HG03378 (cell line): ENCODE data around the gene FRMD1.
"Not testable (repeated sequence)": the region's sequence is repeated elsewhere in the genome, so short reads cannot be mapped to it uniquely, and the experiment has no call there.

Experiments used
- ATAC-seq: cut with Tn5 transposase; IDR thresholded peaks from one replicate; pipeline ENCODE4 v1.9.1; 2021; ENCODE audit warnings: mild to moderate bottlenecking, moderate library complexity; ENCODE audit not compliant: unreplicated experiment

The FRMD1 gene

GRCh38 chr6:168081858-168082546, 3.0 kb upstream of the FRMD1 start:
- ATAC-seq, result no peak

GRCh38 chr6:168080393-168081077, 1.5 kb upstream of the FRMD1 start:
- ATAC-seq, result no peak

GRCh38 chr6:168078175-168078942, 653 bp downstream of the FRMD1 start:
- no peak for ATAC-seq

GRCh38 chr6:168077401-168077800, 1.6 kb downstream of the FRMD1 start:
- ATAC-seq, result not testable (repeated sequence)

- ATAC-seq, result no peak
Measured at GRCh38 chr6:168075787-168076202, 3.2 kb downstream of the FRMD1 start.

- ATAC-seq, result no peak
Measured at GRCh38 chr6:168075216-168075615, 3.8 kb downstream of the FRMD1 start.

- ATAC-seq, result no peak
Measured at GRCh38 chr6:168073937-168074730, 4.9 kb downstream of the FRMD1 start.

- ATAC-seq, result no peak
Measured at GRCh38 chr6:168072730-168073129, 6.3 kb downstream of the FRMD1 start.

GRCh38 chr6:168072261-168072660, 6.8 kb downstream of the FRMD1 start:
- ATAC-seq, result no peak

- no peak for ATAC-seq
Measured at GRCh38 chr6:168071620-168072019, 7.4 kb downstream of the FRMD1 start.

- no peak for ATAC-seq
Measured at GRCh38 chr6:168070804-168071203, 8.2 kb downstream of the FRMD1 start.

GRCh38 chr6:168067081-168067759, 11.8 kb downstream of the FRMD1 start:
- ATAC-seq, result no peak

- no peak for ATAC-seq
Measured at GRCh38 chr6:168064226-168064807, 14.7 kb downstream of the FRMD1 start.

- no peak for ATAC-seq
Measured at GRCh38 chr6:168063431-168063830, 15.6 kb downstream of the FRMD1 start.

GRCh38 chr6:168062346-168063289, 16.4 kb downstream of the FRMD1 start:
- ATAC-seq, result no peak

- ATAC-seq, result no peak
Measured at GRCh38 chr6:168061269-168062210, 17.5 kb downstream of the FRMD1 start.

- no peak for ATAC-seq
Measured at GRCh38 chr6:168060521-168060931, 18.5 kb downstream of the FRMD1 start.
